HG02571 (cell line): ENCODE measurements around the gene ATP1B2.
"Not testable (repeated sequence)": the region's sequence is repeated elsewhere in the genome, so short reads cannot be mapped to it uniquely, and the experiment has no call there.

Experiments used
- ATAC-seq: cut with Tn5 transposase; IDR thresholded peaks from one replicate; pipeline ENCODE4 v1.9.1; 2021; ENCODE audit warnings: mild to moderate bottlenecking, moderate library complexity; ENCODE audit not compliant: unreplicated experiment

The ATP1B2 gene

GRCh38 chr17:7650509-7651096, at the start of gene ATP1B2:
ATP1B2 (plus strand) TSS chr17:7650926; CDS start chr17:7651519, 593 bp downstream.
- ATAC-seq = peak; percentile 55

GRCh38 chr17:7606280-7606679, 44.4 kb upstream of the ATP1B2 start:
- ATAC-seq = no peak

- ATAC-seq = no peak
These were observed 40.1 kb upstream of the ATP1B2 start for GRCh38 chr17:7610641-7611040.

GRCh38 chr17:7611635-7612293, 39.0 kb upstream of the ATP1B2 start:
- no peak for ATAC-seq

- ATAC-seq = no peak
These were observed 38.5 kb upstream of the ATP1B2 start for GRCh38 chr17:7612294-7612640.

GRCh38 chr17:7613769-7614424, 36.8 kb upstream of the ATP1B2 start:
- no peak for ATAC-seq

- ATAC-seq = peak; percentile 89
These were observed 36.1 kb upstream of the ATP1B2 start, which contains the start of gene FXR2 for GRCh38 chr17:7614425-7615264. FXR2 (minus strand) TSS chr17:7614897; CDS start chr17:7614532, 365 bp downstream.

GRCh38 chr17:7615265-7615747, 35.4 kb upstream of the ATP1B2 start:
- ATAC-seq = no peak

- no peak for ATAC-seq
These were observed 32.1 kb upstream of the ATP1B2 start for GRCh38 chr17:7618608-7619007.

- no peak for ATAC-seq
These were observed 29.9 kb upstream of the ATP1B2 start for GRCh38 chr17:7620835-7621234.

- ATAC-seq = no peak
These were observed 27.1 kb upstream of the ATP1B2 start for GRCh38 chr17:7623661-7624060.

- ATAC-seq = not testable (repeated sequence)
These were observed 25.0 kb upstream of the ATP1B2 start for GRCh38 chr17:7625749-7626148.

- ATAC-seq = no peak
These were observed 24.4 kb upstream of the ATP1B2 start for GRCh38 chr17:7626307-7626706.

GRCh38 chr17:7626956-7627249, 23.8 kb upstream of the ATP1B2 start:
- no peak for ATAC-seq

- ATAC-seq = peak; percentile 88
These were observed 23.2 kb upstream of the ATP1B2 start, which contains the start of gene SAT2 for GRCh38 chr17:7627250-7628121. SAT2 (minus strand) TSS chr17:7627821; CDS start chr17:7627635, 186 bp downstream.

- ATAC-seq = no peak
These were observed 20.7 kb upstream of the ATP1B2 start, which contains the start of gene SHBG for GRCh38 chr17:7629939-7630571. SHBG (plus strand) TSS chr17:7630135; CDS start chr17:7630173, 38 bp downstream.

- ATAC-seq = no peak
These were observed 19.0 kb upstream of the ATP1B2 start for GRCh38 chr17:7631398-7632380.

- ATAC-seq = no peak
These were observed 18.2 kb upstream of the ATP1B2 start for GRCh38 chr17:7632492-7632894.
